ENCODE data around the gene RELN. TPM values are rescaled to one million over a fixed set of nuclear protein-coding genes. Genes with fewer than 3 reads are reported as not detected.
A peak's percentile ranks its signal among the peaks of the same experiment; 100 is the strongest.
"Not testable (repeated sequence)": the region's sequence is repeated elsewhere in the genome, so short reads cannot be mapped to it uniquely, and the experiment has no call there.

RELN gene
- total RNA-seq (2014; rRNA removed; shearing (Covaris generic)), result 0.02 TPM in 1 of 2 replicates, not detected in the other

DNA sequence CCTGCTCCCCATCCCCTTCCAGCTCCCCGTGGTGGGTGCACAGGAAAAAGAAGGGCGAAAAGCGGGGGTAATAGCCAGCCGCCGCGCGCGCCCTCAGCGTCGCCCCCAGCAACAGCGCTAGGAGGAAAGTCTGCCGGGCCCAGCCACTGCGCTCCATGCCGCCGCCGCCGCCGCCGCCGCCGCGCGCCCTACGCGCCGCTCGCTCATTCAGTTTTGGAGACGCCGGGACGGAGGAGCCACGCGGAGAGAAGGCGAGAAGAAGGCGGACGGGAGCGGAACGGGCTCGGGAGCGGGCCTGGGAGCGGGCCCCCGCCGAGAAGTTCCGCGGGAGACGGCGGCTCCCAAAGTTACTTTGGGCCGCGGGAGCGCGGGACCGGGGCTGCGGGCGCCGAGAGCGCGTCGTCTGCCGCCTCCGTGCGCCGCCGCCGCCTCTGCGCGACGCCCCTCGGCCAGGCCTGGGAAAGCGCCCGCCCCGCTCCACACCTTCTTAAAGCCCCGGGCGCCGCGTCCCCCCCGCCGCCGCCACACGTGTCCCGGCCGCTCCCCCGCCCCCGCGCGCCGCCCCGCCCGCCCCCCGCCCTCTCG is at the start of gene RELN:
TSS of gene RELN (minus strand) at position 459 of the 585 bp plus-strand sequence. CDS start at position 157, 302 bp downstream.
- no peak for DNase-seq (ENCODE audit: low spot score)

DNA sequence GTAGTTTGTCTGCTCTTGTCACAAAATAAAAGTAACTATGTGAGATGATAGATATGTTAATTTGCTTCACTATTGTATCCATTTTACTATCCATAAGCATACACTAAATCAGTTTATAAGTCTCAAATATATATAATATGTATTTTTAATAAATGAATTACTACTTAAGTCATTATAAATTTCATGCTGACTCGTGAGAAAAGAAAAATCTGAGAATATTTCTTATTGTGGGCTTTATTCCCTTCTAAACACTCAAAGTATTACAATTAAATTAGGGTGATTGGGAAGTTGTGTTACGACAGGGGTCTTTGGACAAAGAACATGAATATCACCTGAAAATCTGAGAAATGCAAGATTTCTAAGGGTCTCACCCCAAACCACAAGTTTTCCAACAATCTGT is 48.7 kb upstream of the RELN start:
- DNase-seq (ENCODE audit: low spot score), result no peak

DNA sequence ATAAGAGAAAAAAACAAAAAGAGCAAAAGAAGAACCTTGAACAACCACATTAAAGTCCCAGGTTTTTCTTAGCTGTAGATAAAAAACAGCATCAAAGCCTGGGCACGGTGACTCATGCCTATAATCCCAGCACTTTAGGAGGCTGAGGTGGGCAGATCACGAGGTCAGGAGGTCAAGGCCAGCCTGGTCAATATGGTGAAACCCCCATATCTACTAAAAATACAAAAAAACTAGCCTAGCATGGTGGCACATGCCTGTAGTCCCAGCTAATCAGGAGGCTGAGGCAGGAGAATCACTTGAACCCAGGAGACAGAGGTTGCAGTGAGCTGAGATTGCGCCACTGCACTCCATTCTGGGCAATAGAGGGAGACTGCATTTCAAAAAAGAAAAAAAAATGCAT is 47.4 kb upstream of the RELN start:
- not testable (repeated sequence) for DNase-seq (ENCODE audit: low spot score)

DNA sequence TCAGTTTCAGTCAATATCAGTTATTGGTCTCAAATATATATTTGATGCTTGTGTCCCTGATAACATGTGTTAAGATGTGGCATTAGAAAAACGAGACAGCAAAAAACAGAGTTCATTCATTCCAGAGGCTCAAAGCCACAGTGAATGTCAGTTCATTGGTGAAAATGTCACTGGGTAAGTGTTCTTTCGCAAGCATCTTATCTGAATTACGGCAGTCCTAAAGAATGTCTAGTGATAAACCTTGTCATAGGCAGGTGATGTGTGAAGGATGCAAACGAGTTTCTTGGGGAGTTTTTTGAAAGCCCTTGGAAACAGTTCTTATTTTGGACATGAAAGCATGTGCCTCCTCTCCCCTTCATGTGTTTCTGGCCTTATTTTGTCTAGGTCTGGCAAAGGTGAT is 45.9 kb upstream of the RELN start:
- DNase-seq (ENCODE audit: low spot score), result no peak

DNA sequence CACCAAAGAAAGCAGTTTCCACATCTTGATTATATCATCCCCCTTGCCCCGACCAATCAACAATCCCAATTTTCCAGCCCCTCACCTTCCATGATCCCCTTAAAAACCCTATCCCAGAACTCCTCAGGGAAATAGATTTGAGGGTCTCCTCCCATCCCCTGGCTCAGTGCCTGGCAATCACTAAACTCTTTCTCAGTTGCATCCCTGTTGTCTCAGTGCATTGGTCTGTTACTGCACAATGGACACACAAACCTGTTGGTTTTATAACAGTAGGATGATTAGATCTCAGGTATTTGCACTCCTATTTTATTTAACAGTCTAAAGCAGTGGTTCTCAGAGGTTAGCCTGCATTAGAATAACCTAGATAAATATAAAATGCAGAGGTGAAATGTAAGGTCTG is 45.2 kb upstream of the RELN start:
- no peak for DNase-seq (ENCODE audit: low spot score)

DNA sequence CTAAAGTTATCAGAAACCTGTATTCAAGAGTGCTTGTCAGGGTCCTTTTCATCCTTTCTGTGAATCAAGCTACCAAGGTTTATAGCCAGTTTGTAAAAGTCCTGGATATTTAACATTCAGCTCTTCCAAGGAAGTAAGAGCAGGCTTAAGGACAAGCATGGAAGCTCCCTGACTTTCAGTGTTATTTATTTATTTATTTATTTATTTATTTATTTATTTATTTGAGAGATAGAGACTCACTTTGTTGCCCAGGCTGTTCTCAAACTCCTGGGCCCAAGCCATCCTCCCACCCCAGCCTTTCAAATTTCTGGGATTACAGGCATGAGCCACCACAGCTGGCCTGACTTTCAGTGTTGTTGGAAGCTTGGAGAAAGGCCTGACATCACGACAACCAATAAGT is 44.4 kb upstream of the RELN start:
- DNase-seq (ENCODE audit: low spot score), result no peak

DNA sequence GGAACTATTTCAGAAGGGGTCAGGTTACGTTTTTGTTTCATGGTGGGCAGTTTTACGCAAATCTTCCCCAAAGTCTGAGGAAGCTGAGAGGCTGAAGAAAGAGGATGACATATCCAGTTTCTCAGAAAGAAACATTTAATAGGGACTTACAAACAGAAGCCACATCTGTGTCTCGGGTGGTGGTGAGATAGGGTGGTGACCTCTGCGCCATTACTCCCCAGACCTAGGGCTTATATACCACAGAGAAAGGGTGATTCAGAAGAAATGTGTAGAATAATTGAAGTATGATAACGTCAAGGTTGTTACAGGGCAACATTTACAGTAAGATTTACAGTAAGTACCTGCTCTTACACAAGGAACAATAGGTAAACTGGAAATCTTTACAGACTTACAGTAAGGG is 43.0 kb upstream of the RELN start:
- no peak for DNase-seq (ENCODE audit: low spot score)

DNA sequence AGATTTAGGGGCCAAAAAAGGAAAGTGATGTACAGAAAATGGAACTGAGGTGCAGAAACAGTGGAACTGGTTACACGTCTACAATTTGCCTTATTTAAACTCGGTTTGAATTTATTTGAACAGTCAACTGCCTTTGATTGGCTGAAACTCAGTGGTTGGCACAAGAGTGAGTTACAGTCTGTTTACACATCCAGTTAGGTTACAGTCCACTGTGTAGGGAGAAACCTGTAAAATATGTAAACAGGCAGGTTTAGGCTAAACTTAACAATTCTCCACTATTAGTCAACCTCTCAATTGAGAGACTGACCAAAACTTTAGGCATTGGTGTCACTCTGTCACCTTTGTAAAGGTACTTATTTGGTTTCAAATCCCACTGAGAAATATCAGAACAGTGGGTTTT is 40.3 kb upstream of the RELN start:
- no peak for DNase-seq (ENCODE audit: low spot score)

DNA sequence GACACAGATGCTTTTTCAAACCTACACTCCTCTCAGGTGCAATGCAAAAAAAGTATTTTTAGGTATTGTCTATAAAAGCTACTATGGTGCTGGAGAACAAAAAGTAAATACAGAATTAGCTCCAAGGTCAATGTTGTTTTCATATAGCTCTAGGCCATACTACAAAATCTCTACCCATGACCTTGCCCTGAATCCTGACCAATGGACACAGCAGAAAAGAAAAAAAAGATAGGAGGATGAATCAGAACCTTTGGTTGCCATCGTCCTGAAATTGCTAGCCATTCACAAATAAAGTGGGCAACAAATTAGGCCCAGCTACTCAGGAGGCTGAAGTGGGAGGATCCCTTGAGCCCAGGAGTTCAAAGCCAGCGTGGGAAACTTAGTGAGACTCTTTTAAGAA is 35.2 kb upstream of the RELN start:
- DNase-seq (ENCODE audit: low spot score), result no peak

DNA sequence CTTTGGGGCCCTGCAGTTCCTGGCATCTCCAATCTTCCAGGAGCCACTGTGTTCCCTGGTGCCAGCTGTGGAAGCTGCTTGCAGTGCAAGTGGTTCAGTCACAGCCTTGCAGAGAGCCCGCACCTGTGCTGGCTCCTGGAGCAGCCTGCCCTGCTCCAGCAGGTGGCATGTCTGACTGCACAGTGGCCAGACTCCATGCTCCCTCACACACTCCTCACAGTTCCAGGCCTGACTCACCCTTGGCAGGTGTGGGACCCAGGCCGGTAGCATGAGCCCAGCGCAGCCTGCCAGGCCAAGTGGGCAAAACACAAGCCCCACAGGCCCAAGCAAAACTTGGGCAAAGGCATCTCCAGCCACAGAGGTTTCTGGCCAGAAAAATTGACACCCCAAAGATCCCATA is 33.6 kb upstream of the RELN start:
- DNase-seq (ENCODE audit: low spot score), result no peak

DNA sequence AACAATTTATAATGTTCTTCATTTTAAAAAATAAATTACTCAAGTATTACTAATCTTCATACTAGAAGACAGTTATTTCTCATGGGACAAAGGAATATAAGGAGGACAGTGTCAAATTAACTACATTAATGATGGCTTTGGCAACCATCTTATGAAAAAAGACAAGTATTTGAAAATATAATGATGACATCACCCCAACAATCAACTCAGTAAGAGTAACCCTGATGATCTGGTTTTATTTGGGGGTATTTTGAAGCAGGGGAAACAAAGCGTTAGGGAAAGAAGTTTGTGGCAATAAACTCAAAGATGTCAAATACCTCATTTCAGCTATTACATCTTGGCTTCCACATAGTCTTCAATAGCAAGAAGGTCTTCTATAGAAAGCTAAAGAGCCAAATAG is 29.0 kb upstream of the RELN start:
- DNase-seq (ENCODE audit: low spot score), result no peak

DNA sequence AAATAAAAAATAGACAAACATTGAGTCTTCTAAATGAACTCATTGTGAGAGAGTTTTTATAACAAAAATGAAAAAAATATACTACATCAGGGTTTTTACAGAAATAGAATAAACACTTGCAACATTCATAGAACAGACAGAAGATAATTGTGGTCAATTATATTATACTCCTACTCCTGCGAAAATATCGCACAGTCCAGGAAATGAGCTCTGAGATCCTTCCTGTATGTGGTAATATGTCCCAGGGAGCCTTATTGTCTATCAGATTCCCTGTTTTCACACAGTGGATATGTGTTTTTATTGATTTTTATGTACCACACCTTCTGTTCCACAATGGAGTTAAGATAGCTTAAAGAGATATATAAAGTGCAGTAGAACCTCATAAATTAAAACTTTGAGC is 27.5 kb upstream of the RELN start:
- DNase-seq (ENCODE audit: low spot score), result no peak

DNA sequence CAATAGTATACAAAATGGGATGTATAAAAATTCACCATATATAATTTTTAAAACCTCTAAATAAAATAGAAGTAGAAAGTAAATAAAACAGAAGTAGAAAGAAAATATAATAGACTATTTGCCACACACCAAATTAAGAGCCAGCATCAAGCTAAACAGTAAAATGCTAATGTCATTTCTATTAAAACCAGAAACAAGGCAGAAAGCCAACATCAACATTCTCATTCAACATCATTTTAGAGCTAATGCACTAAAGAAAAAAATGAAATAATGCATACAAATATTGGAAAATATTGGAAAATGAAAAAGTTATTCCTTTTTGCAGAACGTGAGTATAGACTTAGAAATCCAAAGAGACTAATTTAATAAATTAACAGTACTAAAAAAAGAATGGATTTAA is 23.4 kb upstream of the RELN start:
- DNase-seq (ENCODE audit: low spot score), result no peak

DNA sequence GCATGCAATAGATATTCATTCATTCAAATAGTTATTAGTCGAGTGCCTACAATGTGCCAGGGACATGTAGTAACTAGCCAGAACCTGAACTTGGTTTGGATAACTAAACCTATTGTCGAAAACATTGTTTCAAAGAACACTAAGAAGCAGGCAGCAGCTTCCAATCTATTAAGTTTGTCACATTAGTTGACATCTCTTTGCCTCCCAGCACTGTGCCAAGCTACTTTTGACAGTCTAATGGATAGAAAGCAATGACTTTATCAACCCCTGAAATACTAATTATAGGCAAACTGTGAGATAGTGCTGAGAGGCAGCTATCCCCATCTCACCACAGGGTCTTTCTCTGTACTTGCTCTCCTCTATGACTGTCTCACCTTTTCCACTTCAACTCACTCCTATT is 22.4 kb upstream of the RELN start:
- no peak for DNase-seq (ENCODE audit: low spot score)

DNA sequence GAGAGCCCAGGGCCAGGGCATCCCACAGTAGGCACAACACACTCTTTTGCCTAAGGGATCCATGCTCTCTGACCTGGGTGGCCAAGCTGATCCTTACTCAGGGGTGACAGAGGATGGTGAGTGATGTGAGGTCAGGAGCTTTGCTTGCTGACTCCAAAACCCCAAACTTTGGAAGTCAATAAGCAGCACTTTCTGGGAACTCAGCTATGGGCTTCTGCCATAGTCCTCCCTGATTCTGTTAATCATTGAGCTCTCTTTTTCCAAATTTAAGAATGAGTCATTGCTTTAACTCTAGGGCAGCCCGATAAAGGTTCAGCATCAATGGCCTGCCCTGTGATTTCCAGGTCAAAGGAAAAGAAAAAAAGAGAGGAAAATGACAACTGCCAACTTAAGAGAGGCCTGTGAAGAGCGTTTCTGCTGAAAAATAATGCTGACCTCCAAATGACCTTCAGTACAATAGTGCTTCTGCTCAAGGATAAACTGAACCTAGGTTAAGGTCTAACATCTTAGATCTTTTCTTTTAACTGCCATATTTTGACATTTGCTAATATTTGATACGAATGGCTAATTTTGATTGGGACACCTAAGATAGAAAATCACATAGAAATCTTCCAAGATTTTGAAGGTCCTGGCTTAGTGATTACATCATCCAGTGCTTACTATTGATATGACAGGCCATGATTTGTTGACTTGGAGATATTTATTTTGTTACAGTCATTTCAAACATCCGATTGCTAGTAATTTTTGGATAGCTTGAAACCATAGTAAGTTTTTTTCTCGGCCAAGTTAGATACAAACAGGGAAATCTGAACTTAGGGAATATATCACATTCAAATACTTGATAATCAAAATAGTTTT is 20.8 kb upstream of the RELN start:
- no peak for DNase-seq (ENCODE audit: low spot score)

DNA sequence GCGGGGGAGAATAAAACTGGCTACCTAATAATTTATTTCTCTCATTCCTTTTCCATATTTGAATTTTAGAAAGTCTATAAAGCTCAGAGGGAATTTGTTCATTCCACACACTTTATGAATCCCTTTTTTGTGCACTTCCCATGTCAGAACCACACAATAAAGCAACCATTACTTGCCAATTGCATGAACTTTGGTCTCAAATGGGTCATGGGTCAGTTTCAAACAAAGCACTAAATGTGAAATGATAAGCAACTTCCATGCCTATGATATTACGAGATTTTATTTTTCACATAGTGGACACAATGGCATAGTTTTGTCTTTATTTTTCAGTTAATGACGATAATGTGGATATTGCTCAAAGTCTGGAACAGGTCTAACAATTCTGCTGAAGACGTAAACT is 18.6 kb upstream of the RELN start:
- no peak for DNase-seq (ENCODE audit: low spot score)

DNA sequence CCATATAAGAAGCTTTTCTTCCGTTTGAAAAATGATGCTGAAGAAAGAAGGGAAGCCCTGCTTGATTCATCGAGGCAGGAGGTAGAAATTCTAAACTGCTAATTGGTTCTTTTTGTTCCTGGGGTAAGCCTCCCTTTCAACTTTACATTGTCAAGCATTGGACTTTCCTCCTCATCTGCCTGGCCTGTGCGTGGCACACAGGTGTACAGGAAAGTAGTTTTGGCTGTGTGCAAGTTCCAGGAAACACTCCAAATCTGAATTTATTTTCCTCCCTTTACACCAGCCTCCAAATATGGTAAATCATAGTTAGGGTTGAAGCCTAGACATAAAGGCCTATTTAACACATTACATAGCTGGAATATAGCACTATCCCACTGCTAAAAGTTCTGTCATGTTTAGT is 18.2 kb upstream of the RELN start:
- no peak for DNase-seq (ENCODE audit: low spot score)

DNA sequence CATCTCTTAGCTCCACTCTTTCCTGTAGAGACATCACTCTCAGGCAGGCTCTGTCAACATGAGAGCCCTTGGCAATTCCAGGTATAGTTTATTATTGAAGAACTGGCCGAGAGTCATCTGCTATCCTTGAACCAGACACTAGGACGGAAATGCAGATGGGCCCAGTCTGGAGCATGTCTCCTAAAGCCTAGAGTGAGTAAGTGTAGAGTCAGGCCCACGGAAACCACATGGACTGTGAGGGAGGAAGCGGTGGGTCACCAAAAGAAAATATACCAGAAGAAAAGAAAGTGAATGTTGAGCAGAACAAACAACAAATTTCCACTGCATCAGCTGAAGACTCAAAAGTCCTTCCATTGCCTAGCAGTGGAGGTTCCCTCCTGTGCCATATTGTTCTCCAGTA is 15.7 kb upstream of the RELN start:
- DNase-seq (ENCODE audit: low spot score), result peak; percentile 35

DNA sequence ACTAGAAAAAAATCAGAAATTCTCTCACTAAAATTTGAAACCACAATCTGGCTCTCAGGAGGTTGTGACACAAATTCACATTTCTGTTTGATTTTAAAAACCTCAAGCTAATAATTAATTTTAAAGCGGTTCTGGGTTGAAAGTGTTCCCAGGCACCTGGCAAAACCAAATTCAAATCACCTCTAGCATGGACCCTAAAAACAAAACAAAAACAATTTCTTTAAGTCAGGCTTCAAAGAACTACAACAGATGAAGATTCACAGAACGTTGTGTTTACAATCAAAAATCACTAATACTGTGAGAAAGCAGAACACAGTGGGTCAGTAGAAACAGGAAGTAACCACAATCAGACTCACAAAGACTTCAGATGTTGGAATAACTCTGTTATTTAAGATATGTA is 7.2 kb upstream of the RELN start:
- no peak for DNase-seq (ENCODE audit: low spot score)

DNA sequence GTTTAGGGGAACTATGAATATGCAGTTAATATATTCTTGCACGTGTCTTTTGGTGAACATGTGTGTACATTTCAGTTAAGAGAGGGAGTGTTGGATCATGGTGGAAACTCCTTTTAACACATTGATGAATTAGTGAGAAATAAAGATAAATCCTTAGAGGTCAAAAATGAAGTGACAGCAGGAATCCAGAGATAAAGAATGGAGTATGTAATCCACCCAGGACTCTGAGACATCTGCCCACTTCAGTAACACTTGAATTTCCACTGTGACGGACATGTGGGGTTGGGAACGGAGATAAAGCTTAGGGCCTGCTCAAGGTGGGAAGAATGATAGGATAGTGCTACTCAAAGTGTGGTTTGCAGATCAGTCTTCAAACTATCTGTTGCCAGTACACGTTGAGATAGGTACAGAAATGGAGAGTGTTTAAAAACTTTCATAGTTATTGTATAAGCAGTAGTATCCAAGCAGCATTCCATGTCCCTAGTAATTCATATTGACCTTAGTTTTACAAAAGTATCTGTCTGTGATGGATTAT is 6.6 kb upstream of the RELN start:
- no peak for DNase-seq (ENCODE audit: low spot score)

DNA sequence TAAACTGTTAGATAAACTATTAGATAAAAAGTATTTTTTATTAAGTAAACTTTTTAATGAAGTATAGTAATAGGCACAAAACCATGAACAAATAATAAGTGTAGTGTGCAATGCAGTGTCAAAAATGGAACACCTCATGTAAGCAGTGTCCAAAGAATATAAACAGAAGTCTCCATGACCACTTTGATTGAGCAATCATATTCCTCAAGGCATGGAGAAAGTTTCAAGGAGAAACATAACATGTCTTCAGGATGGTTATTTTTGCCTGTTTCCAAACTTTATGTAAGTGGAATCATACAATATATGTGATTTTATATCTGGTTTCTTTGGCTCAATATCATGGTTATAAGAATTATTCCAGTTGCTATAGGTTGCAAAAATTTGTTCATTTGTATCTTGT is 6.1 kb upstream of the RELN start:
- no peak for DNase-seq (ENCODE audit: low spot score)

DNA sequence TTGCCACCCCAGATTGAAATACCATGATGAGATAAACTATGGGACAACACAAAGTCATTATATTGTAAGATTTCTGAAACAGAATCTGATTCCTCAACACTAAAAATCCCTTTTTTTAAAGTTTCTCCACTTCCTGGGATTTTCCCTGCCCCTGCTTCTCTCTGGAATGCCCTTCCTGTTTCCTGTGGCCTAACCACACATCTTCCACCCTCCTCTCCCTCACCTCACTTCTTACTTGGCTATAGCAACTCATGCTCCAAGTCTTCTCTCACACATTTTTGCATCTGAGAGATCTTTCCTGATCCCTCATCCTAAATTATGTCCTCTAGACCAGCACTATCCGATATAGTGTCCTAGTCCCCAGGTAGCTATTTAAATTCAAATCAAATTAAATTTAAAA is 4.1 kb upstream of the RELN start:
- DNase-seq (ENCODE audit: low spot score), result peak; percentile 54

DNA sequence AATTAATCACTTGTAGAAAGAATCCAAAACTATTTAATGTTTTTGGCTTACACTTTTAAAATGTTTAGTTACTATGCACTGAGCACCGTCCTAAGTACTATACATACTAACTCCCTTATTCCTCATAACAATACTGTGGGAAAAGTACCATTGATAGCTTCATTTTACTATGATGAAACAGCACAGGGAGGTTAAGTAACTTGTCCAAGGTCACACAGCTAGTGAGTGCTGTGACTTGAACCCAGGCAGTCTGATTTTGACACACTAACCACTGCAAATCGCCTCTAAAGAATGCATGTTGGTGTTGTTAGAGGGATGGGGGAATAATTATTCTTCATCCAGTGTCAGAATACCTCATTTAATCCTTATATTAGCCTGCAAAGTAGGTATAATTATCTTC is 1.9 kb upstream of the RELN start:
- no peak for DNase-seq (ENCODE audit: low spot score)

All from A172 (cell line).